Heart right ventricle (tissue), 16 donors: ENCODE measurements around the gene PRKAR1B. TPM values are rescaled to one million over a fixed set of nuclear protein-coding genes. Genes with fewer than 3 reads are reported as not detected.

Source experiments
- ATAC-seq, 8 donors: fragments of 200-7000 bp; cut with Tn5 transposase; one replicate each; pipeline ENCODE4 v1.9.1; 2020; ENCODE audit warnings: mild to moderate bottlenecking in 8 of 8, moderate library complexity in 8 of 8, moderate number of reproducible peaks in 1 of 8
- DNase-seq, 2 donors: peaks; one replicate each; pipeline ENCODE4 v3.0.0-alpha.2; 2020
- H3K27ac ChIP-seq, 10 donors: fragments of 200-600 bp; sonication (generic) in 2 of 10; one replicate each; pipeline versions ENCODE4 v1.5.0 to v1.8.0; 2020 to 2022; ENCODE audit warnings: mild to moderate bottlenecking in 3 of 10
- H3K27me3 ChIP-seq, 7 donors: fragments of 200-600 bp; one replicate each; pipeline ENCODE4 v1.8.0; 2021 to 2022; ENCODE audit warnings: mild to moderate bottlenecking in 2 of 7
- H3K36me3 ChIP-seq, 9 donors: fragments of 200-600 bp; sonication (generic) in 1 of 9; one replicate each; pipeline versions ENCODE4 v1.5.0 to v1.8.0; 2020 to 2022; ENCODE audit warnings: mild to moderate bottlenecking in 2 of 9
- H3K4me1 ChIP-seq, 9 donors: fragments of 200-600 bp; sonication (generic) in 1 of 9; one replicate each; pipeline versions ENCODE4 v1.5.0 to v1.8.0; 2020 to 2022; ENCODE audit warnings: mild to moderate bottlenecking in 4 of 9
- H3K4me3 ChIP-seq, 10 donors: fragments of 200-600 bp; sonication (generic) in 2 of 10; one replicate each; pipeline versions ENCODE4 v1.5.0 to v1.8.0; 2020 to 2022; ENCODE audit warnings: mild to moderate bottlenecking in 7 of 10, moderate library complexity in 2 of 10
- H3K9me3 ChIP-seq, 11 donors: fragments of 200-600 bp in 10 of 11; sonication (generic) in 2 of 11; one replicate each; pipeline versions ENCODE4 v1.5.0 to v1.8.0; 2013 to 2022; ENCODE audit warnings: mild to moderate bottlenecking in 2 of 11, control low read depth in 1 of 11, moderate library complexity in 1 of 11
- WGBS, 2 donors: extraction: QIAGEN DNeasy Blood & Tissue Kit; methylation state at CpG; one replicate each; pipeline ENCODE4 v1.1.7; 2013; ENCODE audit warnings: inconsistent platforms in 1 of 2; 5-methylcytosine and 5-hydroxymethylcytosine counted together
- intact Hi-C, 10 donors: fragments of 100-400 bp; cut with DNase I; formaldehyde crosslinking; loops; one replicate each; pipeline versions ENCODE4 v1.11.1 to v1.14.2; 2022
- polyA plus RNA-seq, 2 donors: library from polyadenylated mRNA; stranded (reverse); fragments of 200-250 nt; gene quantifications; one replicate each; pipeline ENCODE4 v1.2.3, GENCODE V29; 2013
- total RNA-seq, 10 donors: library from RNA; stranded (reverse); fragmentation: NEBNext Ultra II Directional in 3 of 10; extraction: Animal tissue kit (Norgen Biotek cat#: 25700) in 3 of 10; gene quantifications; one replicate each; pipeline versions ENCODE4 v1.2.1 to v1.2.4, GENCODE V29; 2021 to 2023
- TF ChIP-seq, protein P1 (sequence below), 9 donors: fragments of 200-600 bp; sonication (generic) in 2 of 9; IDR thresholded peaks; one replicate each; pipeline versions ENCODE4 v1.5.0 to v1.8.0; 2021 to 2022; ENCODE audit warnings: antibody characterized with exemption in 9 of 9, mild to moderate bottlenecking in 5 of 9, moderate library complexity in 1 of 9
- donor health status: Arrhythmogenic right ventricular cardiomyopathy.
- donor health status: ischemic (EF 13 %, LVEDD 7.1; RV severe dilation, severe dysfunction).
- donor health status: healthy with polysubstance abuse.
- donor health status: DM: no; HTN: yes; CAD: no.
- donor health status: DM: no; HTN: no; CAD: no.
- donor health status: ischemic (EF 25% LVEDD 6.9; RV normal size, moderate dysfunction).
- donor health status: ischemic (EF 25% LVEDD 5.7; RV mildly dilated, moderate dysfunction).
- donor health status: healthy.
- donor health status: DM: yes; HTN: yes; CAD: no.
- donor health status: Ischemic cardiomyopathy.
- donor health status: ischemic (EF 35%, LVEDD 5.7; RV mildly dilated, moderate dysfunction).
- donor health status: nonischemic (EF 11% LVEDD 7.7; RV severe dilation, severe dysfunction).
- donor health status: DM: yes; HTN: yes; CAD: no.
- donor health status: PGD.
- donor health status: ischemic (EF 29% LVEDD 5.4; RV normal size, mild dysfunction).
- donor health status: nonischemic (EF 23%, LVEDD 6.1; RV moderate dilation, normal function).

The PRKAR1B gene
- total and polyA plus RNA-seq, 12 donors, result 5.0 to 24.5 (median 20.6) TPM

DNA sequence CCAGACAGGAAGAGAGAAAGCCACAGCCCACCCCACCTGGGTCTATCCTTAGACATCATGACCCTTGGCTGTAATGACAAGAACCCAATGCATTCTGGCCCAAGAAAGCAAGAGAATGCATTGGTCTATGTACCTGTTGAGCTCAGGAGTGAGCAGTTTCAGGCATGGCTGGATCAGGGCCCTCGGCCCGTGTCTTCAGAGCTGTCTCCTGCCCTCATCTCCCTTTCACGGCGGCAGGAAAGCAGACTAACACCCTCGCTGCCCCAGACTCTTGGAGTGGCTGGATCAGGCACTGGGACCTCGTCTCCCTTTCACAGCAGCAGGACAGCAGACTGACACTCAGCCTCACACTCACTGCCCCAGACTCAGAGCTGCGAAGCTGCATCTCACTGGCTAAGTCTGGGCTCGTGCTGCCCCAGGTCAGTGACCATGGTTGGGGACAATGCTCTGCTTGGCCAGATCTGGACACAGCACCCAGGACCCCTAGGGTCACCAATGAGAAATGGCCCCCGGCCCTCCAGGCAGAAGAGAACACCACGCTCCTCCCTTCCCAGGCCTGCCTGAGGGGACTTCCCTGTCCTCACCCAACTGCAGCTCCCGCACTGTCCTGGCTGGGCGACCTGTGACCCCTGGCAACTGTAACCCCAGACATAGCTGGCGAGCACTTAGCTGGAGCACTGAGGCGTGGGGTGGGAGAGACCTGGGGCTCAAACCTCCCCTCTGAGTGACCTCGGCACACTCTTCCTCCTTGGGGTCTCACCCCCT is 194.5 kb downstream of the PRKAR1B start:
- ATAC-seq, result peak in 3 of 8 donors; percentile 12 to 24 (median 23)

DNA sequence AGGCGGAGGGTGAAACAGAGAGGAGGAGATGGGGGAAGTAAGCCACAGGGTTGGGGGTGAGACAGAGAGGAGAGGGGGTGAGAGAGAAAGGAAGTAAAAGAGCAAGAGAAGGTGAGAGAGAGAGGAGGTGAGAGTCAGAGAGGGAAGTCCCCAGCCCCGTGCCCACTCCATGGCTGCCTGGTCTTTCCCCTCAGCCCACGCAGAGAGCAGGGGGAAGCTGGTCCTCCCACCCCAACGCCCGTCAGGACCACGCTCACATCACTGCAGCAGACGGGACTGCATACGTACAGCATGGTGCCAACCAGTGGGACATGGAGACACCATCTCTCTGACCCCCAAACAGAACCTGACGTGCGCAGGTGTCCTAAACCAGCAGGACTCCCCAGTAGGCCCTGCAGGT is 195.3 kb downstream of the PRKAR1B start:
- H3K27ac ChIP-seq, result no peak overlapping the region
- H3K4me3 ChIP-seq, result no peak overlapping the region
- intact Hi-C loops, result loop anchor here in 1 of 10 donors (10.0 kb wide), 1 partner anchor 53 kb away; no protein-coding TSS in a partner anchor
- no peaks in the 10 kb centered on the region for H3K36me3 ChIP-seq
- no peak for ATAC-seq
- no peaks in the 10 kb centered on the region for H3K4me1 ChIP-seq
- no peak for DNase-seq
- TF ChIP-seq, protein P1, sequence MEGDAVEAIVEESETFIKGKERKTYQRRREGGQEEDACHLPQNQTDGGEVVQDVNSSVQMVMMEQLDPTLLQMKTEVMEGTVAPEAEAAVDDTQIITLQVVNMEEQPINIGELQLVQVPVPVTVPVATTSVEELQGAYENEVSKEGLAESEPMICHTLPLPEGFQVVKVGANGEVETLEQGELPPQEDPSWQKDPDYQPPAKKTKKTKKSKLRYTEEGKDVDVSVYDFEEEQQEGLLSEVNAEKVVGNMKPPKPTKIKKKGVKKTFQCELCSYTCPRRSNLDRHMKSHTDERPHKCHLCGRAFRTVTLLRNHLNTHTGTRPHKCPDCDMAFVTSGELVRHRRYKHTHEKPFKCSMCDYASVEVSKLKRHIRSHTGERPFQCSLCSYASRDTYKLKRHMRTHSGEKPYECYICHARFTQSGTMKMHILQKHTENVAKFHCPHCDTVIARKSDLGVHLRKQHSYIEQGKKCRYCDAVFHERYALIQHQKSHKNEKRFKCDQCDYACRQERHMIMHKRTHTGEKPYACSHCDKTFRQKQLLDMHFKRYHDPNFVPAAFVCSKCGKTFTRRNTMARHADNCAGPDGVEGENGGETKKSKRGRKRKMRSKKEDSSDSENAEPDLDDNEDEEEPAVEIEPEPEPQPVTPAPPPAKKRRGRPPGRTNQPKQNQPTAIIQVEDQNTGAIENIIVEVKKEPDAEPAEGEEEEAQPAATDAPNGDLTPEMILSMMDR (IDR thresholded peaks at IDR 0.05), result no peak
- WGBS, 2 donors, result 83 to 90% methylated on average over 10 of the region's 10 CpGs
- H3K27me3 ChIP-seq, result peaks cover 0 to 7% (median 0%) of the 10 kb centered on the region in 7 donors
- peaks cover 0 to 11% (median 0%) of the 10 kb centered on the region in 11 donors for H3K9me3 ChIP-seq

More for the DNA sequence above, 194.5 kb downstream of the PRKAR1B start:
- H3K27me3 ChIP-seq, result peaks cover 0 to 7% (median 0%) of the 10 kb centered on the region in 7 donors
- 84% methylated on average over 15 of the region's 15 CpGs for WGBS, 2 donors
- H3K9me3 ChIP-seq, result peaks cover 0 to 3% (median 0%) of the 10 kb centered on the region in 11 donors
- no peaks in the 10 kb centered on the region for H3K36me3 ChIP-seq
- H3K4me3 ChIP-seq, result no peak overlapping the region
- no peak for DNase-seq
- intact Hi-C loops, result loop anchor here in 1 of 10 donors (10.0 kb wide), 1 partner anchor 52 kb away; no protein-coding TSS in a partner anchor
- TF ChIP-seq, protein P1 (IDR thresholded peaks at IDR 0.05), result no peak
- no peak overlapping the region for H3K27ac ChIP-seq
- peaks cover 0 to under 1% (median 0%) of the 10 kb centered on the region in 9 donors for H3K4me1 ChIP-seq

DNA sequence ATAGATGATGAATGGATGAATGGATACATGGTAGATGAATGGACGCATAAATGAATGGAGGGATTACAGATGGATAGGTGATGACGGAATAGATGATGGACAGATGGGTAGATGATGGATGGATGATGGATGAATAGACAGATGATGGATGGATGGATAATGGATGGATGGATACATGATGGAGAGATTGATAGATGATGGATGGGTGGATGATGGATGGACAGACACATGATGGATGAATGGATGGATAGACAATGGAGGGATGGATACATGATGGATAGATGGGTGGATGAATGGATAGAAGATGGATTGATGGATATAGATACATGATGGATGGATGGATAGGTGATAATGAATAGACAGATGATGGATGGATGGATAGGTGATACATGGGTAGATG is 198.6 kb downstream of the PRKAR1B start:
- 98 to 99% methylated on average over 2 of the region's 2 CpGs for WGBS, 2 donors
- TF ChIP-seq, protein P1 (IDR thresholded peaks at IDR 0.05), result no peak
- peaks cover 0 to 20% (median 4%) of the 10 kb centered on the region in 7 donors for H3K27me3 ChIP-seq
- intact Hi-C loops, result loop anchor here in 2 of 10 donors (10.0 kb wide), 1 partner anchor 106 kb away; no protein-coding TSS in a partner anchor
- no peaks in the 10 kb centered on the region for H3K36me3 ChIP-seq
- DNase-seq (no peak), ATAC-seq (no peak)
- H3K4me3 ChIP-seq, result no peak overlapping the region
- H3K9me3 ChIP-seq, result peaks cover 0 to 11% (median 0%) of the 10 kb centered on the region in 11 donors
- no peak overlapping the region for H3K27ac ChIP-seq
- peaks cover 0 to 12% (median 0%) of the 10 kb centered on the region in 9 donors for H3K4me1 ChIP-seq

DNA sequence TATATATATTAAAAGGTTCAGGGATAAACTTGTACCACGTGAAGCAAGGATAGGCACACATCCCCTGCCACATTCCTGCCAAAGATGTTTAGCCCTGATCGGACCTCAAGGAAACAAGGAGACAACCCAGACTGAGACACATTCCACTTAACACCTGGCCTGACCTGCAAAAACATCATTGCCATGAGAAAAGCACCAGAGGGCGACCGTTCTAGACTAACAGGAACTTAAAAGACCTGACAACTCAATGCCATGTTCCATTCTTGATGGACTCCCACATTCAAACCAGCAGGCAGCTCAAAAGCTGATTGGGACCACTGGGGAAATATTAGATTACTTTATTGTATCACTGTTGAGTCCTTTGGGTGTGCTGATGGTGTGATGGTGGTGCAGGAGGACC is 199.4 kb downstream of the PRKAR1B start:
- intact Hi-C loops, result loop anchor here in 2 of 10 donors (10.0 kb wide), 1 partner anchor 107 kb away; no protein-coding TSS in a partner anchor
- Histone ChIP-seq H3K27ac (no peak overlapping the region), H3K4me1 (peaks cover 0 to 19% (median 4%) of the 10 kb centered on the region in 9 donors), H3K27me3 (peaks cover 0 to 27% (median 5%) of the 10 kb centered on the region in 7 donors), H3K4me3 (no peak overlapping the region), H3K9me3 (peaks cover 0 to 11% (median 0%) of the 10 kb centered on the region in 11 donors), H3K36me3 (no peaks in the 10 kb centered on the region)
- WGBS, 2 donors, result 91 to 94% methylated on average over 4 of the region's 4 CpGs
- ATAC-seq, result no peak
- TF ChIP-seq, protein P1 (IDR thresholded peaks at IDR 0.05), result no peak
- no peak for DNase-seq
